Central memory CD8-positive, alpha-beta T cell (primary cell): ENCODE results near the gene COX7C.
A peak's percentile ranks its signal among the peaks of the same experiment; 100 is the strongest.
"Not testable (repeated sequence)": the region's sequence is repeated elsewhere in the genome, so short reads cannot be mapped to it uniquely, and the experiment has no call there.

Experiments used
- ATAC-seq: fragments of 150-1000 bp; cut with Tn5 transposase; replicated peaks from 2 replicates; pipeline ENCODE4 v1.10.0; 2022; ENCODE audit warnings: mild to moderate bottlenecking, moderate FRiP score, moderate number of reproducible peaks; ENCODE audit not compliant: poor library complexity, severe bottlenecking; ENCODE audit errors: extremely low read depth
- DNase-seq, 2 donors: peaks; one replicate each; pipeline ENCODE4 v3.0.0; 2021; ENCODE audit warnings: low spot score in 2 of 2
- H3K27ac Mint-ChIP-seq: one replicate; pipeline ENCODE4 v1.8.0; 2022; ENCODE audit warnings: low read depth, mild to moderate bottlenecking, moderate library complexity, mixed read lengths
- H3K27me3 Mint-ChIP-seq: one replicate; pipeline ENCODE4 v1.8.0; 2022; ENCODE audit warnings: mixed read lengths
- H3K36me3 Mint-ChIP-seq: one replicate; pipeline ENCODE4 v1.8.0; 2022; ENCODE audit warnings: mild to moderate bottlenecking, moderate library complexity, mixed read lengths; ENCODE audit not compliant: insufficient read depth
- H3K4me1 Mint-ChIP-seq: one replicate; pipeline ENCODE4 v1.8.0; 2022; ENCODE audit warnings: mixed read lengths
- H3K4me3 Mint-ChIP-seq: one replicate; pipeline ENCODE4 v1.8.0; 2022; ENCODE audit warnings: mild to moderate bottlenecking, moderate library complexity, mixed read lengths
- H3K9me3 Mint-ChIP-seq: one replicate; pipeline ENCODE4 v1.8.0; 2022; ENCODE audit warnings: mixed read lengths

COX7C gene

DNA sequence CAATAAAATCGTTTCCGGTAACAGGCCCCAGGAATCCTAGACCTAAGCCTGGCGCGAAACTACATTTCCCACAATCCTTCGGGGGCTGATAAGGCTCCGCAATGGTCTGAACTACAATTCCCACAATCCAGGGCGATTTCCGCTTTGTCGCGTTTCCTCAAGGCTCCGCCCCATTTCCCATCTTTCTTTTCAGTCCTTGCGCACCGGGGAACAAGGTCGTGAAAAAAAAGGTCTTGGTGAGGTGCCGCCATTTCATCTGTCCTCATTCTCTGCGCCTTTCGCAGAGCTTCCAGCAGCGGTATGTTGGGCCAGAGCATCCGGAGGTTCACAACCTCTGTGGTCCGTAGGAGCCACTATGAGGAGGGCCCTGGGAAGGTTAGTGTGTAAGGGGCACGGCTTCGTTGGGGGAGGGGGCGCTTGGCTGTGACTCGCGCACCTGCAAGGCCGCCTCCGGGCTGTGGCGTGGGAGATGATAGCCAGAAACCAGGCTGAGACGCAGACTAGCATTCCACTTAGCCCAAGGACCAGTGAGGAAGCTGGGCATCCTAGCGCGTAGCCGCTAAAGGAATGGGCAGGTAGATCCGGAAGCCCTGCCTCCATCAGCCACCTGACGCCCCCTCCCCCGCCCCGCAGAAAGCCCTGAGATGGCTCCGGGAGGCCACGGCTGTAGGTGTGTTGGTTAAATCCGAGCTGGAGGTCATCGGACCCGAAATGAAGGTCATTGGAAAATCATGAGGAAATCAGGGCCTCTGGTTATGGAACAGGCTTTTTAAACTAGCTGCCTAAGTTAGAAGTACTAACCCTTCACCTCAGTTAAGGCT lies at the start of gene COX7C:
Gene COX7C, plus strand, starts transcription at position 186 of the 821 bp plus-strand sequence. Its CDS starts 115 bp downstream, at position 301.
- DNase-seq: peak; percentile 90 to 91
- H3K9me3 Mint-ChIP-seq: peaks cover 5% of the 10 kb centered on the region
- peak within 1 kb of the TSS; percentile 98 for H3K27ac Mint-ChIP-seq
- peaks cover 25% of the 10 kb centered on the region for H3K4me1 Mint-ChIP-seq
- H3K36me3 Mint-ChIP-seq: peaks cover 41% of the 10 kb centered on the region
- peak within 1 kb of the TSS; percentile 100 for H3K4me3 Mint-ChIP-seq
- peak; percentile 96 for ATAC-seq
- H3K27me3 Mint-ChIP-seq: peaks cover 23% of the 10 kb centered on the region

GRCh38 chr5:86569522-86570426 lies 48.0 kb upstream of the COX7C start:
- peaks cover 10% of the 10 kb centered on the region for H3K27me3 Mint-ChIP-seq
- ATAC-seq, H3K27ac Mint-ChIP-seq, H3K9me3 Mint-ChIP-seq, H3K4me3 Mint-ChIP-seq, DNase-seq, H3K4me1 Mint-ChIP-seq, H3K36me3 Mint-ChIP-seq: not testable (repeated sequence)

GRCh38 chr5:86570427-86571083 lies 47.2 kb upstream of the COX7C start:
- H3K4me3 Mint-ChIP-seq: no peak overlapping the region
- no peaks in the 10 kb centered on the region for H3K9me3 Mint-ChIP-seq
- ATAC-seq (no peak), DNase-seq (no peak)
- peaks cover 9% of the 10 kb centered on the region for H3K4me1 Mint-ChIP-seq
- no peak overlapping the region for H3K27ac Mint-ChIP-seq
- peaks cover 10% of the 10 kb centered on the region for H3K27me3 Mint-ChIP-seq
- H3K36me3 Mint-ChIP-seq: no peaks in the 10 kb centered on the region

GRCh38 chr5:86571109-86571508 lies 46.6 kb upstream of the COX7C start:
- not testable (repeated sequence) for H3K4me3 Mint-ChIP-seq, H3K27ac Mint-ChIP-seq, DNase-seq, ATAC-seq, H3K4me1 Mint-ChIP-seq, H3K36me3 Mint-ChIP-seq, H3K9me3 Mint-ChIP-seq
- H3K27me3 Mint-ChIP-seq: peaks cover 10% of the 10 kb centered on the region

GRCh38 chr5:86572825-86573517 lies 44.8 kb upstream of the COX7C start:
- Mint-ChIP-seq H3K27me3 (peaks cover 10% of the 10 kb centered on the region), H3K27ac (no peak overlapping the region), H3K36me3 (no peaks in the 10 kb centered on the region), H3K4me3 (no peak overlapping the region), H3K4me1 (peaks cover 9% of the 10 kb centered on the region), H3K9me3 (no peaks in the 10 kb centered on the region)
- ATAC-seq (no peak), DNase-seq (no peak)

- Mint-ChIP-seq H3K36me3 (no peaks in the 10 kb centered on the region), H3K4me1 (no peaks in the 10 kb centered on the region), H3K27me3 (peaks cover 12% of the 10 kb centered on the region), H3K4me3 (no peak overlapping the region), H3K27ac (no peak overlapping the region), H3K9me3 (no peaks in the 10 kb centered on the region)
- DNase-seq (no peak), ATAC-seq (no peak)
Observed at GRCh38 chr5:86579502-86579901, 38.2 kb upstream of the COX7C start.

GRCh38 chr5:86596476-86596875 lies 21.3 kb upstream of the COX7C start:
- H3K27me3 Mint-ChIP-seq: peaks cover 73% of the 10 kb centered on the region
- ATAC-seq: no peak

DNA sequence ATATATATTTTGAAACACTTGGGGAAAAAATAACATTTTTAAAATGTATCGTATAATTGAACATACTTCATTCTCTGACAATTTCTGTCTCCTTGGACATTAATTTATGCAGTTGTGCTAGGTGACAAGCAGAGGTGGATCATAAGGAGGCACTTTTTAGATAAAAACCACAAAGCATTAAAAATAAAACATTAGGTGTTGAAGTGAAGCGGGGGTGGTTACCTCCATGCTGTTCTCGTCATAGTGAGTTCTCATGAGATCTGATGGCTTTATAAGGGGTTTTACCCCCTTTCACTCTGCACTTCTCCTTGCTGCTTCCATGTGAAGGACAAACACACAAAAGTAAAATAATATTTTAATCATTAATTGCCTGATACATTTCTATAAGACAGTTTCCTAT lies 11.9 kb upstream of the COX7C start:
- Mint-ChIP-seq H3K27me3 (peaks cover 51% of the 10 kb centered on the region), H3K9me3 (no peaks in the 10 kb centered on the region), H3K4me1 (no peaks in the 10 kb centered on the region), H3K36me3 (peaks cover 1% of the 10 kb centered on the region), H3K4me3 (no peak overlapping the region), H3K27ac (no peak overlapping the region)
- no peak for DNase-seq
- ATAC-seq: no peak

More at GRCh38 chr5:86596476-86596875, 21.3 kb upstream of the COX7C start:
- Mint-ChIP-seq H3K4me1 (no peaks in the 10 kb centered on the region), H3K27ac (no peak overlapping the region), H3K36me3 (no peaks in the 10 kb centered on the region), H3K9me3 (no peaks in the 10 kb centered on the region), H3K4me3 (no peak overlapping the region)
- DNase-seq: no peak

DNA sequence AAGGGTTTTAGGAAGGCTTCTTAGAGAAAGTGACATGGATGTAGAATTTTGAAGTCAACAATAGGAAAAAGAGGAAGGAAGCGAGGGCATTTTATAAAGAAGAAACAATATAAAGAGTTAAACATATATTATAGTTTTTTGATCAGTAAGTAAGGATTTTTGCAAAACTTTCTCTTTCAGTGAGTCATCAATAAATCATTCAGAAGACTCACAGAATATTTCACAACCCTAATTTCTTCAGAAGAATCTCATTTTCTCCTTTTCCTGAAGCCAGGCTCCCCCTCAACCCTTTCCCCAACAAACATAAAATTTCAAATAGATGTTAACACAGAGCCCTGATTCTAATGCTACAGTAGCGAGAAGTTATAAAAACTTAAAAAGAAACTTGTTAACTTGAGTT lies 4.3 kb upstream of the COX7C start:
- peaks cover 9% of the 10 kb centered on the region for H3K4me1 Mint-ChIP-seq
- H3K9me3 Mint-ChIP-seq: peaks cover 5% of the 10 kb centered on the region
- peaks cover 8% of the 10 kb centered on the region for H3K36me3 Mint-ChIP-seq
- DNase-seq: no peak
- H3K27ac Mint-ChIP-seq: no peak overlapping the region
- no peak for ATAC-seq
- no peak overlapping the region for H3K4me3 Mint-ChIP-seq
- H3K27me3 Mint-ChIP-seq: peaks cover 63% of the 10 kb centered on the region

DNA sequence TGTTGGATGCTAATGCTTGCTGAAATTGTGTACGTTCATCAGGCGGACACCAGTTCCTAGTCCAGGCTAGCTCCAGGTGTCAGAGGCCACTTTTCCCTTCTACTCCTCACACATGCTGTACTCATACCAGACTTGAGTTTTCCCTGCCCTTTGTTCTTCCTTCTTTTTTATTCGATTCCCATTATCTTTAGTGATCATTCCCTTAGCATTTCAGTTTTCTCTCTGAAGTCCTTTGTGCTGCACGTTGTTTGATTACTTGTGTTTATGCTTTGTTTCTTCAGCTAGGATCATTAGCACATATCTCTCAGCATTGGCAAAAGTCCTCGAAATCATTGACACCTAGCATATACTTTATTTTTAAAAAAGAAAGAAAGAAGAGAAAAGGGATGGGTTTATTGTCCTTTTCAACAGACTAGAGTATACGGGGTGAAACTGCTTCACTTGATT lies 409 bp upstream of the COX7C start:
- Mint-ChIP-seq H3K4me1 (peaks cover 25% of the 10 kb centered on the region), H3K27ac (peak overlapping the region; percentile 98), H3K27me3 (peaks cover 30% of the 10 kb centered on the region), H3K9me3 (peaks cover 5% of the 10 kb centered on the region), H3K36me3 (peaks cover 37% of the 10 kb centered on the region), H3K4me3 (peak overlapping the region; percentile 100)
- no peak for ATAC-seq
- DNase-seq: no peak

DNA sequence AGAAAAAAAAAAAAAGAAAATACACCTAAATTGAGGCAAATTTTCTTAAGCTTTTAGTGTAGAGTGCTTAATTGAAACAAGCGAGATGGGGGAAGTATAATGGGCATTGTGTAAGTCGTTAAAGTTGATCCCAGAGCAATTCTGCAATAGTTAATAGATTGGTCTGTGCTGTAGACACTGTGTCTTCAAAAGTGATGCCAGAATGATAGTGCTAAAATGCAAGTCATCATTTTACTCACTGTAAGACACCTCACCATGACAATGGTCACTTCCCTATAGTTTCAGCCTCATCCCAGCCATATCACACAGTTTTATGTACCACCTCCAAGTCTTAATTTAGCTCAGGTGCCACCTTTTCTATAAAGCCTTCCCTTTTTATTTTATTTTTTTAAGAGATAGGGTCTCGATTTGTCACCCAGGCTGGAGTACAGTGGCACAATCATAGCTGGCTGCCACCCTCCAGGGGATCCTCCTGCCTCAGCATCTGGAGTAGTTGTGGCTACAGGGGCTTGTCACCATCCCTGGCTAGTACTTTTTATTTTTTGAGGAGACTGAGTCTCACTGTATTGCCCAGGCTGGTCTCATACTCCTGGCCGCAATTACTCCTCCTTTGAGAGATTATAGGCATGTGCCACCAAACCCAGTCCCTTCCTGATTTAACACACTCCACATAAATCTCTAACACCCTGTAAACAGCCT lies 6.2 kb downstream of the COX7C start:
- Mint-ChIP-seq H3K27ac (peak overlapping the region; percentile 11), H3K4me1 (peaks cover 15% of the 10 kb centered on the region), H3K36me3 (peaks cover 31% of the 10 kb centered on the region), H3K9me3 (no peaks in the 10 kb centered on the region), H3K4me3 (no peak overlapping the region), H3K27me3 (peaks cover 17% of the 10 kb centered on the region)
- no peak for ATAC-seq
- DNase-seq: no peak
